Keratinocyte (primary cell): ENCODE measurements around the gene SFTPD.

ENCODE experiments used
- EZH2 ChIP-seq: IDR thresholded peaks from one replicate; pipeline ENCODE4 v1.6.1; 2012; ENCODE audit warnings: inconsistent platforms, mild to moderate bottlenecking, low read length, moderate library complexity
- TF ChIP-seq, protein P1 (sequence below), 3 experiments: IDR thresholded peaks in 1 of 3; conservative IDR thresholded peaks in 1 of 3; optimal IDR thresholded peaks in 1 of 3; 2 replicates in 2 of 3; 3 replicates in 1 of 3; pipeline versions ENCODE3 to v1.5.1; 2011; ENCODE audit warnings: low read length in 3 of 3, mild to moderate bottlenecking in 3 of 3, moderate library complexity in 2 of 3, control low read depth in 1 of 3, inconsistent platforms in 1 of 3; ENCODE audit not compliant: insufficient read depth in 2 of 3; ENCODE audit errors: extremely low read depth in 1 of 3

DNA sequence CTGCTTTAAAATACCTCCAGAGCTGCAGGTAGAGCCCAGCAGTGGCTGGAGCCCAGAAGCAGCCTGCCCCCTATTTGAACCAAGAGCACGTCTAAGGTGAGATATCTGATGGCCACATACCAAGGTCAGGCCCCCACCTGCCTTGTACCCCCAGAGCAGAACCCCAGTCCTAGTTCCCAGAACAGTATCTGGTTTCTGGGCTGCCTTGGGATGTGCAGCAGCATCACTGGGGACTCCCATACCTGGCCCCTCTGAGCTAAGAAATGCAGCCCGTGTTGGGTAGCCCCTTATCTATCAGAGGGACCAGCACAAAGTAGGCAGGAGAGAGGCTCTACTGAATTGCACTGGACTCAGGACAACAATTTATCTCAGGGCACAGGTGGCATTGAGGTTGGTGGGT, 8.9 kb downstream of the SFTPD start:
- TF ChIP-seq, protein P1, sequence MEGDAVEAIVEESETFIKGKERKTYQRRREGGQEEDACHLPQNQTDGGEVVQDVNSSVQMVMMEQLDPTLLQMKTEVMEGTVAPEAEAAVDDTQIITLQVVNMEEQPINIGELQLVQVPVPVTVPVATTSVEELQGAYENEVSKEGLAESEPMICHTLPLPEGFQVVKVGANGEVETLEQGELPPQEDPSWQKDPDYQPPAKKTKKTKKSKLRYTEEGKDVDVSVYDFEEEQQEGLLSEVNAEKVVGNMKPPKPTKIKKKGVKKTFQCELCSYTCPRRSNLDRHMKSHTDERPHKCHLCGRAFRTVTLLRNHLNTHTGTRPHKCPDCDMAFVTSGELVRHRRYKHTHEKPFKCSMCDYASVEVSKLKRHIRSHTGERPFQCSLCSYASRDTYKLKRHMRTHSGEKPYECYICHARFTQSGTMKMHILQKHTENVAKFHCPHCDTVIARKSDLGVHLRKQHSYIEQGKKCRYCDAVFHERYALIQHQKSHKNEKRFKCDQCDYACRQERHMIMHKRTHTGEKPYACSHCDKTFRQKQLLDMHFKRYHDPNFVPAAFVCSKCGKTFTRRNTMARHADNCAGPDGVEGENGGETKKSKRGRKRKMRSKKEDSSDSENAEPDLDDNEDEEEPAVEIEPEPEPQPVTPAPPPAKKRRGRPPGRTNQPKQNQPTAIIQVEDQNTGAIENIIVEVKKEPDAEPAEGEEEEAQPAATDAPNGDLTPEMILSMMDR (optimal IDR thresholded peaks at IDR 0.05 in 1 of 3, IDR thresholded peaks at IDR 0.05 in 1 of 3, conservative IDR thresholded peaks at IDR 0.05 in 1 of 3; ENCODE audit: extremely low read depth in 1 of 3, insufficient read depth in 2 of 3, low read length in 3 of 3) = no peak
- TF ChIP-seq EZH2 = no peak
